K562 (cell line): ENCODE data around the gene FRMD5. TPM values are rescaled to one million over a fixed set of nuclear protein-coding genes. Genes with fewer than 3 reads are reported as not detected.

Source experiments
- ATAC-seq: fragments of 200-7000 bp; cut with Tn5 transposase; 3 replicates; pipeline ENCODE4 v1.9.1; 2020; ENCODE audit warnings: moderate library complexity
- BruUV-seq: library from RNA; stranded (reverse); fragments of 400-500 nt; replicated peaks from 2 replicates; lab custom pipeline; 2021; lab: Mats Ljungman, UMichigan
- CTCF ChIA-PET: fragments of 300-600 bp; formaldehyde crosslinking; extraction: SDS; loops from one replicate; lab custom pipeline; 2021; ENCODE audit warnings: low intra/inter-chr PET ratio; lab: Yijun Ruan, JAX
- POLR2A ChIA-PET: fragments of 300-600, 350-650 bp; sonication (Branson Sonifier 250); formaldehyde crosslinking; extraction: SDS; loops from one replicate; lab custom pipeline; 2021; ENCODE audit warnings: antibody characterized with exemption, inconsistent platforms; lab: Yijun Ruan, JAX
- DNase-seq, 4 experiments: peaks; one replicate each; pipeline versions ENCODE4 v3.0.0 to v3.0.0-alpha.2; 2011 to 2018; ENCODE audit warnings: low spot score in 3 of 4, mixed read lengths in 3 of 4; ENCODE audit errors: extremely low read depth in 1 of 4
- FAIRE-seq: peaks from 2 replicates; lab custom pipeline; 2011; peaks lifted over from hg19 to GRCh38; lab: Jason Lieb, UNC
- H2AFZ ChIP-seq: 2 replicates; pipeline ENCODE4 v1.6.0; 2011; ENCODE audit warnings: low read depth, low read length, control low read depth, inconsistent platforms
- H3K27ac ChIP-seq: fragments of 200-600 bp; 3 replicates; pipeline ENCODE4 v1.8.0; 2011; ENCODE audit warnings: low read depth, mild to moderate bottlenecking, control low read depth, inconsistent platforms, low read length, moderate library complexity, mixed read lengths; ENCODE audit errors: extremely low read depth
- H3K27me3 ChIP-seq, 2 experiments: fragments of 300-600 bp in 1 of 2; 2 replicates in 1 of 2; 3 replicates in 1 of 2; pipeline versions ENCODE4 v1.6.0 to v1.8.0; 2011; ENCODE audit warnings: inconsistent platforms in 2 of 2, low read length in 2 of 2, mild to moderate bottlenecking in 1 of 2, mixed read lengths in 1 of 2, moderate library complexity in 1 of 2; ENCODE audit not compliant: control insufficient read depth in 2 of 2, insufficient read depth in 2 of 2
- H3K36me3 ChIP-seq: fragments of 300-600 bp; 3 replicates; pipeline ENCODE4 v1.8.0; 2011; ENCODE audit warnings: mild to moderate bottlenecking, low read length, inconsistent platforms; ENCODE audit not compliant: control insufficient read depth, insufficient read depth
- H3K4me1 ChIP-seq, 2 experiments: fragments of 200-600 bp in 1 of 2; replicated peaks in 1 of 2; 2 replicates in 1 of 2; 3 replicates in 1 of 2; pipeline versions ENCODE4 v1.5.1 to v1.8.0; 2011; ENCODE audit warnings: inconsistent platforms in 2 of 2, low read length in 2 of 2, mild to moderate bottlenecking in 1 of 2, mixed read lengths in 1 of 2, moderate library complexity in 1 of 2; ENCODE audit not compliant: control insufficient read depth in 2 of 2, insufficient read depth in 2 of 2
- H3K4me2 ChIP-seq: 2 replicates; pipeline ENCODE4 v1.6.1; 2011; ENCODE audit warnings: low read length, control low read depth, inconsistent platforms, mixed read lengths; ENCODE audit not compliant: insufficient read depth
- H3K4me3 ChIP-seq: fragments of 200-600 bp; sonication (generic), shearing (Covaris generic); 2 replicates; pipeline ENCODE4 v1.5.1; 2016; ENCODE audit warnings: control low read depth, inconsistent platforms
- H3K79me2 ChIP-seq: fragments of 200-600 bp; 3 replicates; pipeline ENCODE4 v1.8.0; 2011; ENCODE audit warnings: low read length, inconsistent platforms; ENCODE audit not compliant: control insufficient read depth, insufficient read depth
- H3K9ac ChIP-seq, 2 experiments: 2 replicates each; pipeline versions ENCODE4 v1.6.0 to v1.6.1; 2011; ENCODE audit warnings: low read depth in 2 of 2, low read length in 2 of 2, control low read depth in 1 of 2, inconsistent platforms in 1 of 2, mild to moderate bottlenecking in 1 of 2, mixed read lengths in 1 of 2; ENCODE audit not compliant: insufficient read depth in 1 of 2
- H3K9me1 ChIP-seq: one replicate; pipeline ENCODE4 v1.6.0; 2011; ENCODE audit warnings: inconsistent platforms, mild to moderate bottlenecking, low read length, moderate library complexity; ENCODE audit not compliant: control insufficient read depth, insufficient read depth
- H3K9me3 ChIP-seq: replicated peaks from 2 replicates; pipeline ENCODE4 v1.5.1; 2011; ENCODE audit warnings: low read depth, low read length, inconsistent platforms; ENCODE audit not compliant: control insufficient read depth, insufficient read depth
- H4K20me1 ChIP-seq: replicated peaks from 2 replicates; pipeline ENCODE4 v1.6.1; 2011; ENCODE audit warnings: low read length, inconsistent platforms, mixed read lengths; ENCODE audit not compliant: control insufficient read depth, insufficient read depth
- ARID3A ChIP-seq: IDR thresholded peaks from 2 replicates; pipeline ENCODE4 v1.6.1; 2012; ENCODE audit warnings: low read depth, low read length, improper control_type of control experiment, borderline replicate concordance
- DACH1 ChIP-seq: fragments of 450-650 bp; IDR thresholded peaks from 2 replicates; pipeline ENCODE4 v1.6.1; 2018; ENCODE audit not compliant: partially characterized antibody
- ETS2 ChIP-seq: IDR thresholded peaks from 2 replicates; pipeline ENCODE4 v1.6.1; 2016; ENCODE audit warnings: borderline replicate concordance, missing genetic modification characterization, mild to moderate bottlenecking, moderate library complexity, missing compliant biosample characterization; ENCODE audit not compliant: poor library complexity, severe bottlenecking
- FOXK2 ChIP-seq, 2 experiments: fragments of 450-650 bp; IDR thresholded peaks in 1 of 2; conservative IDR thresholded peaks in 1 of 2; 2 replicates each; pipeline ENCODE4 v1.6.1; 2016; ENCODE audit warnings: low read depth in 2 of 2, mild to moderate bottlenecking in 1 of 2
- HLTF ChIP-seq: fragments of 450-650 bp; IDR thresholded peaks from 2 replicates; pipeline ENCODE4 v1.6.1; 2016
- MIER1 ChIP-seq: fragments of 450-650 bp; IDR thresholded peaks from 2 replicates; pipeline ENCODE4 v1.6.1; 2016; ENCODE audit warnings: antibody characterized with exemption, mild to moderate bottlenecking, low read depth
- NFE2 ChIP-seq: IDR thresholded peaks from 2 replicates; pipeline ENCODE4 v1.6.1; 2014; ENCODE audit warnings: antibody characterized with exemption, low read depth
- WHSC1 ChIP-seq: IDR thresholded peaks from one replicate; pipeline ENCODE4 v1.6.1; 2012; ENCODE audit warnings: low read length, control low read depth, inconsistent platforms
- WGBS: fragments of 100-300 bp; shearing (Covaris generic); methylation state at CpG from one replicate; pipeline ENCODE4 v1.1.6; 2016; ENCODE audit warnings: low coverage, mixed read lengths; ENCODE audit not compliant: insufficient coverage; ENCODE audit errors: missing lambda C conversion rate; 5-methylcytosine and 5-hydroxymethylcytosine counted together
- in situ Hi-C: fragments of 300-500 bp; cut with MboI; formaldehyde crosslinking; loops from 4 replicates; pipeline ENCODE4 v1.15.0; 2018; ENCODE audit warnings: inconsistent platforms, mixed read lengths
- intact Hi-C: fragments of 100-400 bp; cut with micrococcal nuclease; formaldehyde crosslinking; loops from 2 replicates; pipeline ENCODE4 v1.14.2; 2022
- polyA plus RNA-seq, 8 experiments: library from polyadenylated mRNA; depleted of rRNA in 4 of 8; stranded (reverse) in 5 of 8; unstranded in 3 of 8; fragments of >200 nt; fragmentation: Nextera tagmentation in 2 of 8; fragmentation: Illumina TruSeq in 1 of 8; extraction: Ambion mirVana in 2 of 8; extraction: Trizol in 1 of 8; gene quantifications; 2 replicates each; pipeline versions ENCODE4 v1.2.1 to v1.2.3, GENCODE V29; 2011 to 2014; ENCODE audit warnings: inconsistent platforms in 1 of 8, missing spikeins in 1 of 8
- total RNA-seq, 7 experiments: library from RNA; depleted of rRNA in 6 of 7; stranded (reverse); fragments of >200 nt in 6 of 7; fragmentation: Illumina TruSeq in 2 of 7; extraction: Trizol in 2 of 7; gene quantifications; 2 replicates each; pipeline versions ENCODE4 v1.2.1 to v1.2.3, GENCODE V29; 2011 to 2021; ENCODE audit warnings: low replicate concordance in 1 of 7
- TF ChIP-seq, protein P1 (sequence below): sonication (generic); formaldehyde crosslinking; IDR thresholded peaks from 2 replicates; pipeline ENCODE4 v1.8.0; 2022; ENCODE audit warnings: mild to moderate bottlenecking, missing genetic modification reagents
- TF ChIP-seq, protein P2 (sequence below): fragments of 450-650 bp; conservative IDR thresholded peaks from 2 replicates; pipeline ENCODE4 v1.6.1; 2016; ENCODE audit warnings: missing genetic modification characterization, low read depth, mild to moderate bottlenecking, control low read depth, missing compliant biosample characterization

Gene FRMD5
- total and polyA plus RNA-seq, 9 of the 15 experiments (the other 6 are each of a cell fraction or from before 2014, with no cell fraction given) = 0.13 to 0.38 TPM; not detected in 7

DNA sequence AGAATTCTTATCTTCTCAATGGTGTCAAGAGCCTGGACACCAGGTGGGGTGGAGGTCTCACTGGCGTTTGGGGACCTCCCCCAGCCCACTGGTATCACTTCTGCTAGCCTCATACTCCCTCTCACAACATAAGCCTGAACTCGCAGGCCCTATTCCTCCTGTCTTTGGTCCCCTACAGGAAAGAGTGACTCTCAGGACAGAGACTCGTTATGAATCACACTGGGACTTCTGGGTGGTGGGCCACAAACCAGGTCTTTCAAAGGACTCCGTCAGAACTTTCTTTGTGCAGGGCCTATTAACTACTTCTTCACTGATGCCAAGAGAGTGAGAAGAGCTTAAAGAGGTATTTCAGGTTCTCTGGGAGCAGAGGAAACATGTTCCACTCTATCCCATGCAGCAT, 267.9 kb downstream of the FRMD5 start:
- no peak overlapping the region for H3K9ac ChIP-seq
- no peak overlapping the region for H2AFZ ChIP-seq
- H3K27me3 ChIP-seq = peaks cover 10 to 39% of the 10 kb centered on the region in 2 experiments
- in situ Hi-C loops = no loop called here
- ChIA-PET CTCF (no interaction called here), POLR2A (no interaction called here)
- no peaks in the 10 kb centered on the region for H3K4me1 ChIP-seq
- ATAC-seq = no peak
- 0% methylated on average over 4 of the region's 4 CpGs for WGBS
- no peak for DNase-seq
- no peak for FAIRE-seq
- intact Hi-C loops = no loop called here
- H3K9me3 ChIP-seq = no peaks in the 10 kb centered on the region
- no peak overlapping the region for H3K4me2 ChIP-seq
- no peaks in the 10 kb centered on the region for H3K9me1 ChIP-seq
- TF ChIP-seq MIER1 = no peak
- no peak for TF ChIP-seq HLTF
- TF ChIP-seq FOXK2 (conservative IDR thresholded peaks at IDR 0.05 in 1 of 2, IDR thresholded peaks at IDR 0.05 in 1 of 2; ENCODE audit: low read depth in 2 of 2) = no peak
- TF ChIP-seq NFE2 = no peak
- TF ChIP-seq, protein P1, sequence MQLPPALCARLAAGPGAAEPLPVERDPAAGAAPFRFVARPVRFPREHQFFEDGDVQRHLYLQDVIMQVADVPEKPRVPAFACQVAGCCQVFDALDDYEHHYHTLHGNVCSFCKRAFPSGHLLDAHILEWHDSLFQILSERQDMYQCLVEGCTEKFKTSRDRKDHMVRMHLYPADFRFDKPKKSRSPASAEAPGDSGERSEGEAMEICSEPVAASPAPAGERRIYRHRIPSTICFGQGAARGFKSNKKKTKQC = no peak
- TF ChIP-seq ARID3A = no peak
- TF ChIP-seq WHSC1 = no peak
- no peak for TF ChIP-seq ETS2
- no peak for TF ChIP-seq DACH1
- TF ChIP-seq, protein P2, sequence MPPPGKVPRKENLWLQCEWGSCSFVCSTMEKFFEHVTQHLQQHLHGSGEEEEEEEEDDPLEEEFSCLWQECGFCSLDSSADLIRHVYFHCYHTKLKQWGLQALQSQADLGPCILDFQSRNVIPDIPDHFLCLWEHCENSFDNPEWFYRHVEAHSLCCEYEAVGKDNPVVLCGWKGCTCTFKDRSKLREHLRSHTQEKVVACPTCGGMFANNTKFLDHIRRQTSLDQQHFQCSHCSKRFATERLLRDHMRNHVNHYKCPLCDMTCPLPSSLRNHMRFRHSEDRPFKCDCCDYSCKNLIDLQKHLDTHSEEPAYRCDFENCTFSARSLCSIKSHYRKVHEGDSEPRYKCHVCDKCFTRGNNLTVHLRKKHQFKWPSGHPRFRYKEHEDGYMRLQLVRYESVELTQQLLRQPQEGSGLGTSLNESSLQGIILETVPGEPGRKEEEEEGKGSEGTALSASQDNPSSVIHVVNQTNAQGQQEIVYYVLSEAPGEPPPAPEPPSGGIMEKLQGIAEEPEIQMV (tag) = no peak
- no peaks in the 10 kb centered on the region for H3K79me2 ChIP-seq
- no TSS peak for BruUV-seq
- no peak overlapping the region for H3K27ac ChIP-seq
- H4K20me1 ChIP-seq = no peaks in the 10 kb centered on the region
- no peak overlapping the region for H3K4me3 ChIP-seq
- no peaks in the 10 kb centered on the region for H3K36me3 ChIP-seq
